ENCODE results near the gene LSAMP.

DNA sequence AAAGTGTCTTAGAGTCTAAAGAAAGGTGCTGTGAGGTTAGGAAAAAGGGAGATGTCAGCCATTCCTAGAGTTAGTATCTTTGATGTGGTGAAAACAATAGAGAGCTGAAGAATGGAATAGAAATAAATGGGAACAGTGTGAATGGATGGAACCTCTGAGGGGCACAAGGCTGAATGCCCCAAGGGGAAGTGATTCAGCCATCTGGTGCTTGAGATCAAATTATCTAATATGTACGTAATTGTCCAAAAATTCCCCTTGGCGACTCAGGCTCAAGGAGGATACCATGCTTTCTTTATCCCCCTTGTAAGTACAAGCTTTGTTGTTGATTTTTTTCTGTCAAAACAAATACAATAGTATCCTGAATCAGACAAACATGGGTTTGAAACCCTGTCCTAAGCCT lies 361.6 kb downstream of the LSAMP start:
- TF ChIP-seq ZNF274 (IDR thresholded peaks at IDR 0.05; ENCODE audit: low read length): no peak
- TF ChIP-seq ZNF274 (tag by site-specific recombination; IDR thresholded peaks at IDR 0.05; ENCODE audit: borderline replicate concordance): no peak
- TF ChIP-seq, protein P1, sequence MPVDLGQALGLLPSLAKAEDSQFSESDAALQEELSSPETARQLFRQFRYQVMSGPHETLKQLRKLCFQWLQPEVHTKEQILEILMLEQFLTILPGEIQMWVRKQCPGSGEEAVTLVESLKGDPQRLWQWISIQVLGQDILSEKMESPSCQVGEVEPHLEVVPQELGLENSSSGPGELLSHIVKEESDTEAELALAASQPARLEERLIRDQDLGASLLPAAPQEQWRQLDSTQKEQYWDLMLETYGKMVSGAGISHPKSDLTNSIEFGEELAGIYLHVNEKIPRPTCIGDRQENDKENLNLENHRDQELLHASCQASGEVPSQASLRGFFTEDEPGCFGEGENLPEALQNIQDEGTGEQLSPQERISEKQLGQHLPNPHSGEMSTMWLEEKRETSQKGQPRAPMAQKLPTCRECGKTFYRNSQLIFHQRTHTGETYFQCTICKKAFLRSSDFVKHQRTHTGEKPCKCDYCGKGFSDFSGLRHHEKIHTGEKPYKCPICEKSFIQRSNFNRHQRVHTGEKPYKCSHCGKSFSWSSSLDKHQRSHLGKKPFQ (tag by site-specific recombination; IDR thresholded peaks at IDR 0.05): no peak
- no peak for TF ChIP-seq ZBTB7A (tag by site-specific recombination; IDR thresholded peaks at IDR 0.05; ENCODE audit: low read depth)
- TF ChIP-seq ZNF211 (tag by site-specific recombination; IDR thresholded peaks at IDR 0.05; ENCODE audit: low read depth): no peak
- TF ChIP-seq, protein P2, sequence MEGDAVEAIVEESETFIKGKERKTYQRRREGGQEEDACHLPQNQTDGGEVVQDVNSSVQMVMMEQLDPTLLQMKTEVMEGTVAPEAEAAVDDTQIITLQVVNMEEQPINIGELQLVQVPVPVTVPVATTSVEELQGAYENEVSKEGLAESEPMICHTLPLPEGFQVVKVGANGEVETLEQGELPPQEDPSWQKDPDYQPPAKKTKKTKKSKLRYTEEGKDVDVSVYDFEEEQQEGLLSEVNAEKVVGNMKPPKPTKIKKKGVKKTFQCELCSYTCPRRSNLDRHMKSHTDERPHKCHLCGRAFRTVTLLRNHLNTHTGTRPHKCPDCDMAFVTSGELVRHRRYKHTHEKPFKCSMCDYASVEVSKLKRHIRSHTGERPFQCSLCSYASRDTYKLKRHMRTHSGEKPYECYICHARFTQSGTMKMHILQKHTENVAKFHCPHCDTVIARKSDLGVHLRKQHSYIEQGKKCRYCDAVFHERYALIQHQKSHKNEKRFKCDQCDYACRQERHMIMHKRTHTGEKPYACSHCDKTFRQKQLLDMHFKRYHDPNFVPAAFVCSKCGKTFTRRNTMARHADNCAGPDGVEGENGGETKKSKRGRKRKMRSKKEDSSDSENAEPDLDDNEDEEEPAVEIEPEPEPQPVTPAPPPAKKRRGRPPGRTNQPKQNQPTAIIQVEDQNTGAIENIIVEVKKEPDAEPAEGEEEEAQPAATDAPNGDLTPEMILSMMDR (tag by site-specific recombination; IDR thresholded peaks at IDR 0.05): no peak
- TF ChIP-seq ZNF548 (tag by site-specific recombination; IDR thresholded peaks at IDR 0.05): no peak
- TF ChIP-seq BCL11A (tag by site-specific recombination; IDR thresholded peaks at IDR 0.05; ENCODE audit: low read depth): no peak
